GM23338 (cell line): ENCODE data around the gene IRAK1. TPM values are rescaled to one million over a fixed set of nuclear protein-coding genes. Genes with fewer than 3 reads are reported as not detected.
A peak's percentile ranks its signal among the peaks of the same experiment; 100 is the strongest.

ENCODE experiments used
- ATAC-seq: fragments of 200-7000 bp; cut with Tn5 transposase; 3 replicates; pipeline ENCODE4 v1.9.1; 2020
- DNase-seq: peaks from one replicate; pipeline ENCODE4 v3.0.0-alpha.2; 2015; ENCODE audit warnings: low spot score
- H2AFZ ChIP-seq: fragments of 200-600 bp; sonication (generic); 2 replicates; pipeline ENCODE4 v1.8.0; 2016; ENCODE audit warnings: antibody characterized with exemption, mild to moderate bottlenecking, moderate library complexity
- H3F3A ChIP-seq: fragments of 200-600 bp; sonication (generic); replicated peaks from 2 replicates; pipeline ENCODE4 v1.8.0; 2017; ENCODE audit warnings: antibody characterized with exemption, mixed run types, low read depth
- H3K27ac ChIP-seq: fragments of 200-600 bp; sonication (generic); 2 replicates; pipeline ENCODE4 v1.6.1; 2016; ENCODE audit warnings: low read depth
- H3K27me3 ChIP-seq: fragments of 200-600 bp; sonication (generic); 2 replicates; pipeline ENCODE4 v1.8.0; 2016; ENCODE audit warnings: mild to moderate bottlenecking, mixed run types, moderate library complexity; ENCODE audit not compliant: insufficient read depth
- H3K36me3 ChIP-seq: fragments of 200-600 bp; sonication (generic); 2 replicates; pipeline ENCODE4 v1.8.0; 2016; ENCODE audit warnings: mild to moderate bottlenecking; ENCODE audit not compliant: insufficient read depth
- H3K4me1 ChIP-seq: fragments of 200-600 bp; sonication (generic); 2 replicates; pipeline ENCODE4 v1.8.0; 2016; ENCODE audit warnings: mild to moderate bottlenecking, moderate library complexity; ENCODE audit not compliant: insufficient read depth
- H3K4me2 ChIP-seq: fragments of 200-600 bp; sonication (generic); 2 replicates; pipeline ENCODE4 v1.7.1; 2017; ENCODE audit warnings: mixed run types
- H3K4me3 ChIP-seq: fragments of 200-600 bp; sonication (generic); 2 replicates; pipeline ENCODE4 v1.6.1; 2016; ENCODE audit warnings: mixed run types
- H3K79me2 ChIP-seq: fragments of 200-600 bp; sonication (generic); replicated peaks from 2 replicates; pipeline ENCODE4 v1.8.0; 2017; ENCODE audit warnings: mild to moderate bottlenecking; ENCODE audit not compliant: insufficient read depth
- H3K9me2 ChIP-seq: fragments of 200-600 bp; sonication (generic); 2 replicates; pipeline ENCODE4 v1.8.0; 2017; ENCODE audit not compliant: insufficient read depth
- H4K20me1 ChIP-seq: fragments of 200-600 bp; sonication (generic); replicated peaks from 2 replicates; pipeline ENCODE4 v1.8.0; 2017; ENCODE audit warnings: mild to moderate bottlenecking; ENCODE audit not compliant: insufficient read depth
- H3K27ac Mint-ChIP-seq: 2 replicates; pipeline ENCODE4 v1.8.0; 2020; ENCODE audit warnings: inconsistent platforms, mild to moderate bottlenecking, moderate library complexity, mixed read lengths
- H3K27me3 Mint-ChIP-seq: 3 replicates; pipeline ENCODE4 v1.8.0; 2022; ENCODE audit warnings: low read depth, mild to moderate bottlenecking, moderate library complexity, mixed read lengths, inconsistent platforms; ENCODE audit not compliant: insufficient read depth, poor library complexity
- H3K36me3 Mint-ChIP-seq: 3 replicates; pipeline ENCODE4 v1.8.0; 2021; ENCODE audit warnings: low read depth, mild to moderate bottlenecking, inconsistent platforms, moderate library complexity, mixed read lengths
- H3K4me1 Mint-ChIP-seq: 3 replicates; pipeline ENCODE4 v1.8.0; 2020; ENCODE audit warnings: mild to moderate bottlenecking, inconsistent platforms, mixed read lengths
- H3K4me3 Mint-ChIP-seq: 3 replicates; pipeline ENCODE4 v1.8.0; 2021; ENCODE audit warnings: moderate library complexity, mild to moderate bottlenecking, inconsistent platforms, mixed read lengths
- H3K9me3 Mint-ChIP-seq: 3 replicates; pipeline ENCODE4 v1.8.0; 2020; ENCODE audit warnings: moderate library complexity, mild to moderate bottlenecking, inconsistent platforms, mixed read lengths
- CREB1 ChIP-seq: fragments of 250-450 bp; sonication (Bioruptor Pico); IDR thresholded peaks from 2 replicates; pipeline ENCODE4 v1.5.0; 2020; ENCODE audit warnings: low read depth, mild to moderate bottlenecking, moderate library complexity
- CTCF ChIP-seq, 2 experiments: fragments of 200-600 bp in 1 of 2; sonication (generic) in 1 of 2; conservative IDR thresholded peaks; 2 replicates each; pipeline versions ENCODE4 v1.5.1 to v1.6.1; 2016 to 2017; ENCODE audit warnings: antibody characterized with exemption in 2 of 2, low read depth in 2 of 2, mild to moderate bottlenecking in 2 of 2, moderate library complexity in 1 of 2
- ETS1 ChIP-seq: IDR thresholded peaks from 2 replicates; pipeline ENCODE4 v1.6.1; 2016; ENCODE audit warnings: antibody characterized with exemption
- EZH2 ChIP-seq: fragments of 200-600 bp; sonication (generic); IDR thresholded peaks from one replicate; pipeline ENCODE4 v1.8.0; 2017; ENCODE audit warnings: antibody characterized with exemption, mild to moderate bottlenecking, low read depth; ENCODE audit not compliant: unreplicated experiment
- EZH2phosphoT487 ChIP-seq: fragments of 200-600 bp; sonication (generic); IDR thresholded peaks from one replicate; pipeline ENCODE4 v1.8.1; 2018; ENCODE audit warnings: antibody characterized with exemption; ENCODE audit not compliant: unreplicated experiment
- JUNB ChIP-seq: IDR thresholded peaks from one replicate; pipeline ENCODE4 v1.6.1; 2016; ENCODE audit warnings: antibody characterized with exemption; ENCODE audit not compliant: unreplicated experiment
- NANOG ChIP-seq: IDR thresholded peaks from 2 replicates; pipeline ENCODE4 v1.6.1; 2016; ENCODE audit warnings: antibody characterized with exemption, borderline replicate concordance
- POLR2AphosphoS5 ChIP-seq: IDR thresholded peaks from 2 replicates; pipeline ENCODE4 v1.6.1; 2016; ENCODE audit warnings: antibody characterized with exemption, low read depth
- REST ChIP-seq: IDR thresholded peaks from one replicate; pipeline ENCODE4 v1.6.1; 2018; ENCODE audit warnings: antibody characterized with exemption; ENCODE audit not compliant: unreplicated experiment
- STAT1 ChIP-seq: IDR thresholded peaks from one replicate; pipeline ENCODE4 v1.6.1; 2016; ENCODE audit warnings: antibody characterized with exemption; ENCODE audit not compliant: unreplicated experiment
- ZNF114 ChIP-seq: fragments of 250-450 bp; sonication (Bioruptor Pico); IDR thresholded peaks from 2 replicates; pipeline ENCODE4 v1.5.0; 2020; ENCODE audit warnings: mild to moderate bottlenecking, moderate library complexity
- ZNF331 ChIP-seq: fragments of 250-450 bp; sonication (Bioruptor Pico); IDR thresholded peaks from 2 replicates; pipeline ENCODE4 v1.5.0; 2020; ENCODE audit warnings: low read depth, mild to moderate bottlenecking, moderate library complexity
- polyA plus RNA-seq: library from polyadenylated mRNA; unstranded; fragments of >200 nt; fragmentation: Nextera tagmentation; extraction: Ambion mirVana; gene quantifications from 2 replicates; pipeline ENCODE4 v1.2.1, GENCODE V29; 2016
- total RNA-seq: library from RNA; depleted of rRNA; stranded (reverse); fragments of >200 nt; shearing (Covaris generic); gene quantifications from 2 replicates; pipeline ENCODE4 v1.2.3, GENCODE V29; 2014
- TF ChIP-seq, protein P1 (sequence below): fragments of 250-450 bp; sonication (Bioruptor Pico); IDR thresholded peaks from 2 replicates; pipeline ENCODE4 v1.5.0; 2020; ENCODE audit warnings: mild to moderate bottlenecking, moderate library complexity

IRAK1 gene
- total and polyA plus RNA-seq, 2 experiments from 2014 or later = 21.6 to 38.0 TPM

GRCh38 chrX:153966841-153967535 is 52.7 kb downstream of the IRAK1 start:
- peak overlapping the region; percentile 88 for H3K27ac Mint-ChIP-seq
- TF ChIP-seq, protein P1, sequence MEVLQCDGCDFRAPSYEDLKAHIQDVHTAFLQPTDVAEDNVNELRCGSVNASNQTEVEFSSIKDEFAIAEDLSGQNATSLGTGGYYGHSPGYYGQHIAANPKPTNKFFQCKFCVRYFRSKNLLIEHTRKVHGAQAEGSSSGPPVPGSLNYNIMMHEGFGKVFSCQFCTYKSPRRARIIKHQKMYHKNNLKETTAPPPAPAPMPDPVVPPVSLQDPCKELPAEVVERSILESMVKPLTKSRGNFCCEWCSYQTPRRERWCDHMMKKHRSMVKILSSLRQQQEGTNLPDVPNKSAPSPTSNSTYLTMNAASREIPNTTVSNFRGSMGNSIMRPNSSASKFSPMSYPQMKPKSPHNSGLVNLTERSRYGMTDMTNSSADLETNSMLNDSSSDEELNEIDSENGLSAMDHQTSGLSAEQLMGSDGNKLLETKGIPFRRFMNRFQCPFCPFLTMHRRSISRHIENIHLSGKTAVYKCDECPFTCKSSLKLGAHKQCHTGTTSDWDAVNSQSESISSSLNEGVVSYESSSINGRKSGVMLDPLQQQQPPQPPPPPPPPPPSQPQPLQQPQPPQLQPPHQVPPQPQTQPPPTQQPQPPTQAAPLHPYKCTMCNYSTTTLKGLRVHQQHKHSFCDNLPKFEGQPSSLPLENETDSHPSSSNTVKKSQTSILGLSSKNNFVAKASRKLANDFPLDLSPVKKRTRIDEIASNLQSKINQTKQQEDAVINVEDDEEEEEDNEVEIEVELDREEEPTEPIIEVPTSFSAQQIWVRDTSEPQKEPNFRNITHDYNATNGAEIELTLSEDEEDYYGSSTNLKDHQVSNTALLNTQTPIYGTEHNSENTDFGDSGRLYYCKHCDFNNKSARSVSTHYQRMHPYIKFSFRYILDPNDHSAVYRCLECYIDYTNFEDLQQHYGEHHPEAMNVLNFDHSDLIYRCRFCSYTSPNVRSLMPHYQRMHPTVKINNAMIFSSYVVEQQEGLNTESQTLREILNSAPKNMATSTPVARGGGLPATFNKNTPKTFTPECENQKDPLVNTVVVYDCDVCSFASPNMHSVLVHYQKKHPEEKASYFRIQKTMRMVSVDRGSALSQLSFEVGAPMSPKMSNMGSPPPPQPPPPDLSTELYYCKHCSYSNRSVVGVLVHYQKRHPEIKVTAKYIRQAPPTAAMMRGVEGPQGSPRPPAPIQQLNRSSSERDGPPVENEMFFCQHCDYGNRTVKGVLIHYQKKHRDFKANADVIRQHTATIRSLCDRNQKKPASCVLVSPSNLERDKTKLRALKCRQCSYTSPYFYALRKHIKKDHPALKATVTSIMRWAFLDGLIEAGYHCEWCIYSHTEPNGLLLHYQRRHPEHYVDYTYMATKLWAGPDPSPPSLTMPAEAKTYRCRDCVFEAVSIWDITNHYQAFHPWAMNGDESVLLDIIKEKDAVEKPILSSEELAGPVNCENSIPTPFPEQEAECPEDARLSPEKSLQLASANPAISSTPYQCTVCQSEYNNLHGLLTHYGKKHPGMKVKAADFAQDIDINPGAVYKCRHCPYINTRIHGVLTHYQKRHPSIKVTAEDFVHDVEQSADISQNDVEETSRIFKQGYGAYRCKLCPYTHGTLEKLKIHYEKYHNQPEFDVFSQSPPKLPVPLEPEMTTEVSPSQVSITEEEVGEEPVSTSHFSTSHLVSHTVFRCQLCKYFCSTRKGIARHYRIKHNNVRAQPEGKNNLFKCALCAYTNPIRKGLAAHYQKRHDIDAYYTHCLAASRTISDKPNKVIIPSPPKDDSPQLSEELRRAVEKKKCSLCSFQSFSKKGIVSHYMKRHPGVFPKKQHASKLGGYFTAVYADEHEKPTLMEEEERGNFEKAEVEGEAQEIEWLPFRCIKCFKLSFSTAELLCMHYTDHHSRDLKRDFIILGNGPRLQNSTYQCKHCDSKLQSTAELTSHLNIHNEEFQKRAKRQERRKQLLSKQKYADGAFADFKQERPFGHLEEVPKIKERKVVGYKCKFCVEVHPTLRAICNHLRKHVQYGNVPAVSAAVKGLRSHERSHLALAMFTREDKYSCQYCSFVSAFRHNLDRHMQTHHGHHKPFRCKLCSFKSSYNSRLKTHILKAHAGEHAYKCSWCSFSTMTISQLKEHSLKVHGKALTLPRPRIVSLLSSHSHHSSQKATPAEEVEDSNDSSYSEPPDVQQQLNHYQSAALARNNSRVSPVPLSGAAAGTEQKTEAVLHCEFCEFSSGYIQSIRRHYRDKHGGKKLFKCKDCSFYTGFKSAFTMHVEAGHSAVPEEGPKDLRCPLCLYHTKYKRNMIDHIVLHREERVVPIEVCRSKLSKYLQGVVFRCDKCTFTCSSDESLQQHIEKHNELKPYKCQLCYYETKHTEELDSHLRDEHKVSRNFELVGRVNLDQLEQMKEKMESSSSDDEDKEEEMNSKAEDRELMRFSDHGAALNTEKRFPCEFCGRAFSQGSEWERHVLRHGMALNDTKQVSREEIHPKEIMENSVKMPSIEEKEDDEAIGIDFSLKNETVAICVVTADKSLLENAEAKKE = no peak
- TF ChIP-seq CTCF (conservative IDR thresholded peaks at IDR 0.05; ENCODE audit: low read depth in 2 of 2) (no peak), ETS1 (no peak), ZNF114 (no peak), EZH2phosphoT487 (no peak), EZH2 (no peak), POLR2AphosphoS5 (no peak), STAT1 (no peak), JUNB (no peak), NANOG (no peak), CREB1 (CRISPR knock-in tag) (no peak), ZNF331 (CRISPR knock-in tag) (no peak), REST (no peak)
- H3K4me3 ChIP-seq = peak overlapping the region; percentile 17; the same call in 1 of the 2 replicates
- H3K79me2 ChIP-seq = peaks cover 75% of the 10 kb centered on the region
- no peaks in the 10 kb centered on the region; the same call in 2 of the 3 replicates for H3K9me3 Mint-ChIP-seq
- H3K27ac ChIP-seq = no peak overlapping the region
- H3K36me3 Mint-ChIP-seq = peaks cover 34% of the 10 kb centered on the region
- H4K20me1 ChIP-seq = peaks cover 17% of the 10 kb centered on the region
- no peak overlapping the region for H2AFZ ChIP-seq
- ATAC-seq (no peak), DNase-seq (no peak)
- H3K4me2 ChIP-seq = 0 out of 2 replicates have a peak overlapping the region, but pooled peaks have one; percentile 20
- no peaks in the 10 kb centered on the region for H3K27me3 ChIP-seq
- peak overlapping the region; percentile 100 for H3K4me3 Mint-ChIP-seq
- H3K27me3 Mint-ChIP-seq = peaks cover 8% of the 10 kb centered on the region
- H3K9me2 ChIP-seq = no peaks in the 10 kb centered on the region
- H3K4me1 Mint-ChIP-seq = peaks cover 19% of the 10 kb centered on the region
- no peaks in the 10 kb centered on the region for H3F3A ChIP-seq
- peaks cover 12% of the 10 kb centered on the region for H3K4me1 ChIP-seq
- no peaks in the 10 kb centered on the region for H3K36me3 ChIP-seq
